DND-41 (cell line): ENCODE measurements around the gene KCNH1.

Experiments
- ATAC-seq: fragments of 200-7000 bp; cut with Tn5 transposase; 3 replicates; pipeline ENCODE4 v1.9.1; 2021; ENCODE audit warnings: low read depth; ENCODE audit not compliant: insufficient read depth
- DNase-seq: peaks from one replicate; pipeline ENCODE4 v3.0.0-alpha.2; 2020
- H2AFZ ChIP-seq: 2 replicates; pipeline ENCODE4 v1.6.0; 2012; ENCODE audit warnings: low read depth, low read length
- H3K27ac ChIP-seq: 2 replicates; pipeline ENCODE4 v1.5.1; 2012; ENCODE audit warnings: low read length, inconsistent platforms
- H3K27me3 ChIP-seq: fragments of 200-600 bp; sonication (generic); 2 replicates; pipeline ENCODE4 v1.6.0; 2012; ENCODE audit warnings: low read length, mild to moderate bottlenecking, inconsistent platforms; ENCODE audit not compliant: insufficient read depth, poor library complexity
- H3K36me3 ChIP-seq: 2 replicates; pipeline ENCODE4 v1.5.1; 2012; ENCODE audit warnings: low read length, inconsistent platforms; ENCODE audit not compliant: insufficient read depth
- H3K4me1 ChIP-seq: 2 replicates; pipeline ENCODE4 v1.5.1; 2012; ENCODE audit warnings: mild to moderate bottlenecking, low read length; ENCODE audit not compliant: insufficient read depth
- H3K4me2 ChIP-seq: 2 replicates; pipeline ENCODE4 v1.6.0; 2012; ENCODE audit warnings: mild to moderate bottlenecking, moderate library complexity, low read length, inconsistent platforms; ENCODE audit not compliant: insufficient read depth
- H3K4me3 ChIP-seq, 2 experiments: fragments of 200-600 bp in 1 of 2; shearing (Covaris generic) in 1 of 2; 2 replicates each; pipeline ENCODE4 v1.5.1; 2012 to 2016; ENCODE audit warnings: inconsistent platforms in 2 of 2, low read length in 2 of 2, mild to moderate bottlenecking in 2 of 2, low read depth in 1 of 2, moderate library complexity in 1 of 2
- H3K79me2 ChIP-seq: 2 replicates; pipeline ENCODE4 v1.6.0; 2012; ENCODE audit warnings: low read length, inconsistent platforms; ENCODE audit not compliant: insufficient read depth
- H3K9ac ChIP-seq: 2 replicates; pipeline ENCODE4 v1.6.0; 2012; ENCODE audit warnings: low read depth, mild to moderate bottlenecking, inconsistent platforms, low read length, moderate library complexity
- H3K9me3 ChIP-seq: 2 replicates; pipeline ENCODE4 v1.5.1; 2012; ENCODE audit warnings: low read length, moderate library complexity, mild to moderate bottlenecking, inconsistent platforms; ENCODE audit not compliant: insufficient read depth, severe bottlenecking
- H4K20me1 ChIP-seq: 2 replicates; pipeline ENCODE4 v1.6.0; 2012; ENCODE audit warnings: low read length; ENCODE audit not compliant: insufficient read depth
- CTCF ChIP-seq: IDR thresholded peaks from 2 replicates; pipeline ENCODE4 v1.5.1; 2012; ENCODE audit warnings: borderline replicate concordance, low read length, moderate library complexity, mild to moderate bottlenecking; ENCODE audit not compliant: poor library complexity, severe bottlenecking; ENCODE audit errors: extremely low read depth
- EZH2 ChIP-seq: IDR thresholded peaks from 3 replicates; pipeline ENCODE4 v1.6.1; 2012; ENCODE audit warnings: borderline replicate concordance, low read depth, mild to moderate bottlenecking, moderate library complexity, low read length, inconsistent platforms; ENCODE audit not compliant: severe bottlenecking

Gene KCNH1

GRCh38 chr1:210750468-210750867 lies 383.5 kb downstream of the KCNH1 start:
- H3K4me1 ChIP-seq, result no peaks in the 10 kb centered on the region
- H3K27ac ChIP-seq, result no peak overlapping the region
- no peak overlapping the region for H3K4me3 ChIP-seq
- ATAC-seq, result no peak
- H3K9me3 ChIP-seq, result no peaks in the 10 kb centered on the region
- no peaks in the 10 kb centered on the region for H3K36me3 ChIP-seq
- no peaks in the 10 kb centered on the region for H3K79me2 ChIP-seq
- no peak overlapping the region for H3K4me2 ChIP-seq
- H2AFZ ChIP-seq, result no peak overlapping the region
- H3K27me3 ChIP-seq, result peaks cover 2% of the 10 kb centered on the region
- DNase-seq, result no peak
- no peaks in the 10 kb centered on the region for H4K20me1 ChIP-seq
- TF ChIP-seq EZH2 (no peak), CTCF (no peak)
- no peak overlapping the region for H3K9ac ChIP-seq

GRCh38 chr1:210748796-210749195 lies 385.2 kb downstream of the KCNH1 start:
- TF ChIP-seq CTCF (no peak), EZH2 (no peak)
- Histone ChIP-seq H3K4me1 (no peaks in the 10 kb centered on the region), H3K27ac (no peak overlapping the region), H3K9ac (no peak overlapping the region), H3K4me3 (no peak overlapping the region), H4K20me1 (no peaks in the 10 kb centered on the region), H2AFZ (no peak overlapping the region), H3K79me2 (no peaks in the 10 kb centered on the region), H3K27me3 (peaks cover 2% of the 10 kb centered on the region), H3K36me3 (no peaks in the 10 kb centered on the region), H3K9me3 (no peaks in the 10 kb centered on the region), H3K4me2 (no peak overlapping the region)
- DNase-seq (no peak), ATAC-seq (no peak)

- H3K4me2 ChIP-seq, result no peak overlapping the region
- H4K20me1 ChIP-seq, result no peaks in the 10 kb centered on the region
- no peaks in the 10 kb centered on the region for H3K79me2 ChIP-seq
- no peak for TF ChIP-seq CTCF
- no peak for TF ChIP-seq EZH2
- H3K27me3 ChIP-seq, result peaks cover 2% of the 10 kb centered on the region
- H3K9ac ChIP-seq, result no peak overlapping the region
- H3K4me1 ChIP-seq, result no peaks in the 10 kb centered on the region
- H3K4me3 ChIP-seq, result no peak overlapping the region
- no peaks in the 10 kb centered on the region for H3K36me3 ChIP-seq
- no peaks in the 10 kb centered on the region for H3K9me3 ChIP-seq
- ATAC-seq (no peak), DNase-seq (no peak)
- H3K27ac ChIP-seq, result no peak overlapping the region
- no peak overlapping the region for H2AFZ ChIP-seq
Measured at GRCh38 chr1:210747890-210748289, 386.1 kb downstream of the KCNH1 start.

GRCh38 chr1:210747112-210747511 lies 386.8 kb downstream of the KCNH1 start:
- Histone ChIP-seq H3K4me1 (no peaks in the 10 kb centered on the region), H3K79me2 (no peaks in the 10 kb centered on the region), H3K4me3 (no peak overlapping the region), H3K27ac (no peak overlapping the region), H3K9ac (no peak overlapping the region), H3K4me2 (no peak overlapping the region), H3K27me3 (peaks cover 2% of the 10 kb centered on the region), H2AFZ (no peak overlapping the region), H4K20me1 (no peaks in the 10 kb centered on the region), H3K36me3 (no peaks in the 10 kb centered on the region), H3K9me3 (no peaks in the 10 kb centered on the region)
- no peak for DNase-seq
- TF ChIP-seq CTCF (no peak), EZH2 (no peak)
- ATAC-seq, result no peak
